Measurements from ENCODE around the gene CGGBP1.

- TF ChIP-seq EZH2 (IDR thresholded peaks at IDR 0.05) (no peak), CTCF (IDR thresholded peaks at IDR 0.05) (no peak)
Measured at GRCh38 chr3:88084097-88084501, 25.3 kb upstream of the CGGBP1 start.

Measured in neural progenitor cell (in vitro differentiated cells).